Omental fat pad (tissue), 4 donors: ENCODE measurements around the gene ACOD1. TPM values are rescaled to one million over a fixed set of nuclear protein-coding genes. Genes with fewer than 3 reads are reported as not detected.
"Not testable (repeated sequence)": the region's sequence is repeated elsewhere in the genome, so short reads cannot be mapped to it uniquely, and the experiment has no call there.

ENCODE experiments used
- ATAC-seq: fragments of 150-250 bp; one replicate; pipeline ENCODE4 v1.9.1; 2016; ENCODE audit warnings: mild to moderate bottlenecking, moderate library complexity; ENCODE audit not compliant: low FRiP score
- DNase-seq: peaks from one replicate; pipeline ENCODE4 v3.0.0-alpha.2; 2019; ENCODE audit warnings: low spot score
- total RNA-seq, 4 donors: library from RNA; depleted of rRNA; stranded (reverse); fragments of >200 nt; gene quantifications; one replicate each; pipeline ENCODE4 v1.1.0, GENCODE V29; 2016
- TF ChIP-seq, protein P1 (sequence below), 3 donors: fragments of 450-650 bp; IDR thresholded peaks; one replicate each; pipeline ENCODE4 v1.5.1; 2016 to 2017; ENCODE audit warnings: antibody characterized with exemption in 3 of 3, mild to moderate bottlenecking in 3 of 3, moderate library complexity in 2 of 3

Gene ACOD1
- total RNA-seq, 4 donors from 2014 or later: not detected

DNA sequence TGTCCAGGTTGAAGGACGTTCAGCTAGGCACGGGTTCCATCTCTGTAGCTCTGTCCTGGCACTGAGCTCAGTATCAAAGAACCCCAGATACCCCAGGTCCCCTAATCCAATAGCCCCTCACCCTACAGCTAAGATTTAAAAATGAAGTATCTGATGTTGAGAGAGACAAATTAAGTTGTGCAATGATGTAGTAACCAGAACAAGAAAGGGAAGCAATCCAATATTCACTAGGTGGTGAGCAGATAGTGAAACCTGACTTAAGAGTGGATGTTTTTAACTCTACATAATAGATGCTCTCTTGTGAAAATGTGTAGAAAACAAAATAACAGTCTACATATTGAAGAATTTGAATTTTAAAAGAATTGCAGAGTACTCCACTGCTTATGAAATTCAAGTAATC is 1.8 kb downstream of the ACOD1 start:
- no peak for ATAC-seq
- no peak for DNase-seq
- TF ChIP-seq, protein P1, sequence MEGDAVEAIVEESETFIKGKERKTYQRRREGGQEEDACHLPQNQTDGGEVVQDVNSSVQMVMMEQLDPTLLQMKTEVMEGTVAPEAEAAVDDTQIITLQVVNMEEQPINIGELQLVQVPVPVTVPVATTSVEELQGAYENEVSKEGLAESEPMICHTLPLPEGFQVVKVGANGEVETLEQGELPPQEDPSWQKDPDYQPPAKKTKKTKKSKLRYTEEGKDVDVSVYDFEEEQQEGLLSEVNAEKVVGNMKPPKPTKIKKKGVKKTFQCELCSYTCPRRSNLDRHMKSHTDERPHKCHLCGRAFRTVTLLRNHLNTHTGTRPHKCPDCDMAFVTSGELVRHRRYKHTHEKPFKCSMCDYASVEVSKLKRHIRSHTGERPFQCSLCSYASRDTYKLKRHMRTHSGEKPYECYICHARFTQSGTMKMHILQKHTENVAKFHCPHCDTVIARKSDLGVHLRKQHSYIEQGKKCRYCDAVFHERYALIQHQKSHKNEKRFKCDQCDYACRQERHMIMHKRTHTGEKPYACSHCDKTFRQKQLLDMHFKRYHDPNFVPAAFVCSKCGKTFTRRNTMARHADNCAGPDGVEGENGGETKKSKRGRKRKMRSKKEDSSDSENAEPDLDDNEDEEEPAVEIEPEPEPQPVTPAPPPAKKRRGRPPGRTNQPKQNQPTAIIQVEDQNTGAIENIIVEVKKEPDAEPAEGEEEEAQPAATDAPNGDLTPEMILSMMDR (IDR thresholded peaks at IDR 0.05): no peak

DNA sequence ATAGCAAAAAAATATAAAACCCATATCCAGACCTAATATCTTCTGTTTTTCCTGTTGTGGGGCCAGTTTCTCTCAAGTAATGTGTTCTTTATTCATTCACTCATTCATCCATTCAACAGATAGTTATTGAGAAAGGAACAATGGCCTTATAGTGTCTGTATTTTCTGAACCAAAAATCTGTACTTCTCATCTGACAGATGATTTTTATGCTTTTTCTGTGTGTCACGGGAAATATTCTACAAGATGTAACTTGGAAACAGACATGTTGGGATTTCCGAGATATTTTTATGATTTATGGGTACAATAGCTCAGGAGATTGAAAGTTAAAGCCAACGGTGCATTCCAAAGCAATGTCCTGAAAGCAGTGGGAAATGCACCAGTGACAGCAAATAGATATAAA is 5.7 kb downstream of the ACOD1 start:
- DNase-seq (no peak), ATAC-seq (no peak)
- TF ChIP-seq, protein P1 (IDR thresholded peaks at IDR 0.05): no peak

DNA sequence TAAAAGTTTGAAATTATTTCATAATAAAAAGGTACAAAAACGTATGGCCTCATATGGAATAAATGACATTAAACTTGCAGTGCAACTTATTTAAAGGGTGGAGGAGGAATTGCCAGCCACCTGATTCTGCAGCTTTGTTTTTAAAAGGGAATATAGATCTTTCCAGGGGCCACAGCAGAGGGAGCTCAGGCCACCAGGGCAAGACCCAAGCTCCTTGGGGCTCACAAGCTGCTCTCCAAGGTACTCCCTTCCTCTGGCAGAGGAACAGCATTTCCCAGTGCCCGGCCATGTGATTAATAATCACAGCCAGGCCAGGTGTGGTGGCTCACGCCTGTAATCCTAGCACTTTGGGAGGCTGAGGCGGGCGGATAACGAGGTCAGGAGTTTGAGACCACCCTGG is 6.2 kb downstream of the ACOD1 start:
- TF ChIP-seq, protein P1 (IDR thresholded peaks at IDR 0.05): no peak
- DNase-seq: no peak
- no peak for ATAC-seq

DNA sequence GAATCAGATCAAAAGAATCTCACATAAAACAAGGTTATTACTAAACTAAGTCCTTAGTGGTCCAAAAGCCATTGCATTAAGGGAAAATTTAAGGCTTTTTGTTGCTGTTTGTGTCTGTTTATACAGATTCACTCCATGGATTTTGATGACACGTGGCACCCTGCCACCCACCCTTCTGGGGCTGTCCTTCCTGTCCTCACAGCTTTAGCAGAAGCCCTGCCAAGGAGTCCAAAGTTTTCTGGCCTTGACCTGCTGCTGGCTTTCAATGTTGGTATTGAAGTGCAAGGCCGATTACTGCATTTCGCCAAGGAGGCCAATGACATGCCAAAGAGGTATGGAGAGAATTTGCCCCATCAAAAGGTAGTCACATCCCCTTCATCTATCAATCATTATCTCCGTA is 6.9 kb downstream of the ACOD1 start:
- ATAC-seq (no peak), DNase-seq (no peak)
- TF ChIP-seq, protein P1 (IDR thresholded peaks at IDR 0.05): no peak

DNA sequence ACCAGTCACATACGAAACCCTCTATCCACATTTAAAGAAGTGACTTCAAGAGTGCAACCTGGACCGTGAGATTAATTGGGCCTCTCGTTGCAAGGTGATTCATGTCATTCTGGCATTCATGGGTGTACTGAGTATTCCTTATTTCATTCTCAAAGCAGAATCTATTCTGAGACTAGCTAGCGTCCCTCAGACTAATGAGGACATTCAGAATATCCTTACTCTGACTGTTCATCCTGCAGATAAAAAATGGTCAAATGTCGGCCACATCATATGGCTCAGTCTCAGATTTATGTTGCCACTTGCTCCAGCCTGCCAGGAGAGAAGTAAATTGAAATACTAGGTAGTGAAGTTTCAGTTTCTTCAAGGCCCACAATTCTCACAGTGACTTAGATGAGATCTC is 7.3 kb downstream of the ACOD1 start:
- DNase-seq: no peak
- TF ChIP-seq, protein P1 (IDR thresholded peaks at IDR 0.05): no peak
- ATAC-seq: no peak

DNA sequence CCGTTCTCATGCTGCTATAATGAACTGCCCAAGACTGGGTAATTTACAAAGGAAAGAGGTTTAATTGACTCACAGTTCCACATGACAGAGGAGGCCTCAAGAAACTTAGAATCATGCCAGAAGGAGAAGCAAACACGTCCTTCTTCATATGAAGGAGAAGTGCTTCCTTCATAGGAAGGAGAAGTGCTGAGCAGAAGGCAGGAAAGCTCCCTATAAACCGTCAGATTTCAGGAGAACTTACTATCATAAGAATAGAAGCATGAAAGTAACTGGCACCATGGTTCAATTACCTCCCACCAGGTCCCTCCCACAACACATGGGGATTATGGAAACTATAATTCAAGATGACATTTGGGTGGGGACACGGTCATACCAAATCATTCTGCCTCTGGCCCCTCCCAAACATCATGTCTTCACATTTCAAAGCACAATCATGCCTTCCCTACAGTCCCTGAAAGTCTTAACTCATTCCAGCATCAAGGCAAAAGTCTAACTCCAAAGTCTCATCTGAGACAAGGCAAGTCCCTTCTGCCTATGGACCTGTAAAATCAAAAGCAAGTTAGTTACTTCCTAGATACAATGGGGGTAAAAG is 10.6 kb downstream of the ACOD1 start:
- TF ChIP-seq, protein P1 (IDR thresholded peaks at IDR 0.05): no peak
- no peak for ATAC-seq
- DNase-seq: no peak

DNA sequence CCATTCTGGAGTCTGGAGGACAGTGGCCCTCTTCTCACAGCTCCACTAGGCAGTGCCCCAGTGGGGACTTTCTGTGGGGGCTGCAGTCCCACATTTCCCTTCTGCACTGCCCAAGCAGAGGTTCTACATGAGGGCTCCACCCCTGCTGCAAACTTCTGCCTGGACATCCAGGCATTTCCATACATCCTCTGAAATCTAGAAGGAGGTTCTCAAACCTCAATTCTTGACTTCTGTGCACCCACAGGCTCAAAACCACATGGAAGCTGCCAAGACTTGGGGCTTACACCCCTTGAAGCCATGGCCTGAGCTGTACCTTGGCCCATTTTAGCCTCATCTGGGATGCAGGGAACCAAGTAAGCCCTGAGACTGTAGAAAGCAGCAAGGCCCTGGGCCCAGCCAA is 11.4 kb downstream of the ACOD1 start:
- not testable (repeated sequence) for ATAC-seq, DNase-seq
